Duodenal mucosa (tissue), 2 donors: ENCODE results near the gene UBE2J2.
"Not testable (repeated sequence)": the region's sequence is repeated elsewhere in the genome, so short reads cannot be mapped to it uniquely, and the experiment has no call there.

Experiments used
- H3K27ac ChIP-seq: one replicate; pipeline ENCODE4 v1.7.0; 2013; ENCODE audit warnings: low read depth, low read length
- H3K27me3 ChIP-seq, 2 donors: one replicate each; pipeline ENCODE4 v1.7.0; 2013; ENCODE audit warnings: low read length in 2 of 2, control low read depth in 1 of 2; ENCODE audit not compliant: insufficient read depth in 2 of 2, control insufficient read depth in 1 of 2
- H3K36me3 ChIP-seq, 2 donors: one replicate each; pipeline ENCODE4 v1.7.0; 2013; ENCODE audit warnings: low read length in 2 of 2, control low read depth in 1 of 2; ENCODE audit not compliant: insufficient read depth in 2 of 2, control insufficient read depth in 1 of 2
- H3K4me1 ChIP-seq, 2 donors: one replicate each; pipeline ENCODE4 v1.7.0; 2013; ENCODE audit warnings: low read length in 2 of 2, control low read depth in 1 of 2; ENCODE audit not compliant: insufficient read depth in 2 of 2, control insufficient read depth in 1 of 2
- H3K4me3 ChIP-seq, 2 donors: one replicate each; pipeline ENCODE4 v1.7.0; 2013; ENCODE audit warnings: low read length in 2 of 2, low read depth in 1 of 2
- H3K9ac ChIP-seq, 2 donors: one replicate each; pipeline ENCODE4 v1.7.0; 2013; ENCODE audit warnings: low read length in 2 of 2, low read depth in 1 of 2
- H3K9me3 ChIP-seq, 2 donors: one replicate each; pipeline ENCODE4 v1.7.0; 2013; ENCODE audit warnings: low read length in 2 of 2, control low read depth in 1 of 2; ENCODE audit not compliant: control insufficient read depth in 1 of 2

Gene UBE2J2

GRCh38 chr1:1255078-1255477 is 18.6 kb downstream of the UBE2J2 start:
- Histone ChIP-seq H3K9me3 (no peaks in the 10 kb centered on the region), H3K27ac (no peak overlapping the region), H3K4me3 (no peak overlapping the region), H3K9ac (no peak overlapping the region), H3K36me3 (peaks cover 25 to 58% of the 10 kb centered on the region in 2 donors), H3K4me1 (peaks cover 0 to 7% of the 10 kb centered on the region in 2 donors), H3K27me3 (no peaks in the 10 kb centered on the region)

DNA sequence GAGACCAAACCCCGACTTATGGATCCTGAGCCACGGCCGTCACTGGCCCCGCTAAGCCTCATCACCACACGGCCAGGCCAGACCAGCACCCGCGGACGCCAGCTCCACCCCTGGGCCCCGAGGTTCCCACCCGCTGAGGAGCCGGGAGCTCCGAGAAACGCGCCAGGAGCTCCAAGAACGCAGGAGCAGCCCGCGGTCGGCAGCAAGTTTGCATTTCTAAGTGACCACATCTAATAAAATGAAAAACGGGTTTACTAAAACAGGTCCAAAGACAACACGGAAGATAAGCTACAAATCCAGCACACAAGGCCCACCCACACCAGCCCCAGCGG is 19.0 kb downstream of the UBE2J2 start:
- H3K27me3 ChIP-seq = no peaks in the 10 kb centered on the region
- H3K9me3 ChIP-seq = no peaks in the 10 kb centered on the region
- H3K36me3 ChIP-seq = peaks cover 23 to 54% of the 10 kb centered on the region in 2 donors
- no peak overlapping the region for H3K9ac ChIP-seq
- H3K27ac ChIP-seq = no peak overlapping the region
- no peak overlapping the region for H3K4me3 ChIP-seq
- H3K4me1 ChIP-seq = peaks cover 0 to 7% of the 10 kb centered on the region in 2 donors

DNA sequence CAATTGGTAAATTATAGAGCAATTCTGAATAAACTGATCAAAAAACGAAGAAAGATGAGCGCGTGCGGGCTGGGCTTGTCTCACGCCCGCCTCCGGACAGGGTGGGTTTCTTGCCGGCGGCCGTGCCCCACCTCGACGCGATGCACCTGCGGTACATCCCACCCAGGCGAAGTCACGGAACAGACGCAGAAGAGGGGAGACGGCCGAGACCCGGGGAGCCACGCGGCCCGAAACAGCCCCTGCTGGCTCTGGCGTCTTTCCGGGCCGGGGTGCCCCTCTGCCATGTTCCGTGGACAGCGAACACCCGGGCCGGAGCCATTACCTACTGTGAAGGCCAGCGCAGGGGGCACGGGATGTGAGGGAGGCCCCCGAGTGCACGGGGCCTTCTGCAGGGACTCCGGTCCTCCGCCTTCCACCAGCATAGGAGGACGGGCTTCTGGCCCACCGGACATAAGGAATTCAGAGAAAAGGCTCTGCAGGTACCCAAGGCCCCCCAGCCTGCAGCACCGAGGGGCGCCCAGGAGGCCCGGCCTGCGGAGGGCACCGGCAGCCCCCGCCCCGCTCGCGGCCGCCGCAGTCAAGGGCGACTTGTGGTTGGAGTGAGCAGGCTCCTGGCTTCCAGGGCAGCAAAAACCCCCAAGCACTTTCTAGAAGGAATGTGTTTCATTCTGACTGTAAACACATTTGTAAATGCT is 19.5 kb downstream of the UBE2J2 start:
- H3K27me3 ChIP-seq = no peaks in the 10 kb centered on the region
- no peak overlapping the region for H3K27ac ChIP-seq
- no peak overlapping the region for H3K9ac ChIP-seq
- H3K36me3 ChIP-seq = peaks cover 20 to 50% of the 10 kb centered on the region in 2 donors
- H3K9me3 ChIP-seq = no peaks in the 10 kb centered on the region
- H3K4me1 ChIP-seq = peaks cover 0 to 7% of the 10 kb centered on the region in 2 donors
- H3K4me3 ChIP-seq = no peak overlapping the region

DNA sequence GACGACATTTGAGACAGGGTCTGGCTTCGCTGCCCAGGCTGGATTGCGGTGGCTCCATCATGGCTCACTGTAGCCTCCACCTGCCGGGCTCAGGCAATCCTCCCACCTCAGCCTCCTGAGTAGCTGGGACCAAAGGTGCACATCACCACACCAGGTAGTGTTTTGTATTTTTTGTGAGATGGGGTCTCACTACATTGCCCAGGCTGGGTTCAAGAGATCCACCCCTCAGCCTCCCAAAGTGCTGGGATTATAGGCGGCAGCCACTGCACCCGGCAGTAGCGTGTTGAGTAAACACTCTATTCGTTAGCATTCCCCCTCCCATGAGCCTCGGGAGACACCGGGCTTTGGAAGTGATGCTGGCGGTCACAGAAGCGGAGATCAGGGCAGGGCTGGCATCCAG is 20.3 kb downstream of the UBE2J2 start:
- H3K9me3 ChIP-seq = no peaks in the 10 kb centered on the region
- peaks cover 0 to 3% of the 10 kb centered on the region in 2 donors for H3K4me1 ChIP-seq
- peaks cover 16 to 42% of the 10 kb centered on the region in 2 donors for H3K36me3 ChIP-seq
- no peak overlapping the region for H3K9ac ChIP-seq
- no peak overlapping the region for H3K27ac ChIP-seq
- no peaks in the 10 kb centered on the region for H3K27me3 ChIP-seq
- H3K4me3 ChIP-seq = no peak overlapping the region

- Histone ChIP-seq H3K27me3 (peaks cover 0 to 13% of the 10 kb centered on the region in 2 donors), H3K4me1 (peaks cover 0 to 3% of the 10 kb centered on the region in 2 donors), H3K36me3 (peaks cover 16 to 27% of the 10 kb centered on the region in 2 donors), H3K9ac (no peak overlapping the region), H3K9me3 (no peaks in the 10 kb centered on the region), H3K27ac (no peak overlapping the region), H3K4me3 (no peak overlapping the region)
Observed at GRCh38 chr1:1250786-1251284, 22.8 kb downstream of the UBE2J2 start.

DNA sequence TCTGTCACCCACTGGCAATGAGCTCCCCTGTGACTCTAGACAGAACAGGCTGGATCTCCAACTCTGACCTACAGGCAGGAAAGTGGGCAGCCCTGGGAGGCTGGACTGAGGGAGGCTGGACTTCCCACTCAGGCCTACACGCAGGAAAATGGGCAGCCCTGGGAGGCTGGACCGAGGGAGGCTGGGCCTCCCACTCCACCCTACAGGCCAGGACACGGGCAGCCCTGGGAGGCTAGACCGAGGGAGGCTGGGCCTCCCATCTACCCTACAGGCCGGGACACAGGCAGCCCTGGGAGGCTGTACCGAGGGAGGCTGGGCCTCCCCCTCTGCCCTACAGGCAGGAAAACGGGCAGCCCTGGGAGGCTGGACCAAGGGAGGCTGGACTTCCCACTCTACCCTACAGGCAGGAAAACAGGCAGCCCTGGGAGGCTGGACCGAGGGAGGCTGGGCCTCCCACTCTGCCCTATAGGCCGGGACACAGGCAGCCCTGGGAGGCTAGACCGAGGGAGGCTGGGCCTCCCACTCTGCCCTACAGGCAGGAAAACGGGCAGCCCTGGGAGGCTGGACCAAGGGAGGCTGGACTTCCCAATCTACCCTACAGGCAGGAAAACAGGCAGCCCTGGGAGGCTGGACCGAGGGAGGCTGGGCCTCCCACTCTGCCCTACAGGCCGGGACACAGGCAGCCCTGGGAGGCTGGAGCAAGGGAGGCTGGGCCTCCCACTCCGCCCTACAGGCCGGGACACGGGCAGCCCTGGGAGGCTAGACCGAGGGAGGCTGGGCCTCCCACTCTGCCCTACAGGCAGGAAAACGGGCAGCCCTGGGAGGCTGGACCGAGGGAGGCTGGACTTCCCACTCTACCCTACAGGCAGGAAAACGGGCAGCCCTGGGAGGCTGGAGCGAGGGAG is 25.4 kb downstream of the UBE2J2 start:
- not testable (repeated sequence) for H3K36me3 ChIP-seq, H3K9ac ChIP-seq, H3K27ac ChIP-seq, H3K4me1 ChIP-seq, H3K4me3 ChIP-seq, H3K9me3 ChIP-seq
- H3K27me3 ChIP-seq = peaks cover 0 to 18% of the 10 kb centered on the region in 2 donors

GRCh38 chr1:1247341-1247913 is 26.2 kb downstream of the UBE2J2 start:
- peaks cover under 1% of the 10 kb centered on the region in 2 donors for H3K36me3 ChIP-seq
- H3K9me3 ChIP-seq = no peaks in the 10 kb centered on the region
- H3K9ac ChIP-seq = no peak overlapping the region
- H3K27ac ChIP-seq = no peak overlapping the region
- H3K4me1 ChIP-seq = peaks cover 0 to 3% of the 10 kb centered on the region in 2 donors
- H3K27me3 ChIP-seq = peaks cover 0 to 18% of the 10 kb centered on the region in 2 donors
- no peak overlapping the region for H3K4me3 ChIP-seq

- Histone ChIP-seq H3K27ac (no peak within 1 kb of the TSS), H3K9me3 (no peaks in the 10 kb centered on the region), H3K27me3 (peaks cover 0 to 18% of the 10 kb centered on the region in 2 donors), H3K4me3 (no peak within 1 kb of the TSS), H3K4me1 (peaks cover 0 to 3% of the 10 kb centered on the region in 2 donors), H3K9ac (no peak within 1 kb of the TSS), H3K36me3 (no peaks in the 10 kb centered on the region)
Observed at GRCh38 chr1:1246577-1247340, 26.9 kb downstream of the UBE2J2 start, which contains the start of gene C1QTNF12. C1QTNF12 (minus strand) TSS chr1:1246722; CDS start chr1:1246690, 32 bp downstream.

- H3K9me3 ChIP-seq = no peaks in the 10 kb centered on the region
- peaks cover 0 to 3% of the 10 kb centered on the region in 2 donors for H3K4me1 ChIP-seq
- H3K4me3 ChIP-seq = no peak overlapping the region
- H3K36me3 ChIP-seq = no peaks in the 10 kb centered on the region
- H3K9ac ChIP-seq = no peak overlapping the region
- no peak overlapping the region for H3K27ac ChIP-seq
- H3K27me3 ChIP-seq = peaks cover 0 to 18% of the 10 kb centered on the region in 2 donors
Observed at GRCh38 chr1:1245817-1246576, 27.7 kb downstream of the UBE2J2 start.
